ENCODE results near the gene VPS36. TPM values are rescaled to one million over a fixed set of nuclear protein-coding genes. Genes with fewer than 3 reads are reported as not detected.
A peak's percentile ranks its signal among the peaks of the same experiment; 100 is the strongest.

VPS36 gene
- total and polyA plus RNA-seq, 2 of the 13 experiments (the other 11 are each of a cell fraction or from before 2014, with no cell fraction given) = 17.2 to 22.4 TPM

- no peak for TF ChIP-seq ZSCAN5A (CRISPR knock-in tag; IDR thresholded peaks at IDR 0.05; ENCODE audit: borderline replicate concordance)
- TF ChIP-seq, protein P1, sequence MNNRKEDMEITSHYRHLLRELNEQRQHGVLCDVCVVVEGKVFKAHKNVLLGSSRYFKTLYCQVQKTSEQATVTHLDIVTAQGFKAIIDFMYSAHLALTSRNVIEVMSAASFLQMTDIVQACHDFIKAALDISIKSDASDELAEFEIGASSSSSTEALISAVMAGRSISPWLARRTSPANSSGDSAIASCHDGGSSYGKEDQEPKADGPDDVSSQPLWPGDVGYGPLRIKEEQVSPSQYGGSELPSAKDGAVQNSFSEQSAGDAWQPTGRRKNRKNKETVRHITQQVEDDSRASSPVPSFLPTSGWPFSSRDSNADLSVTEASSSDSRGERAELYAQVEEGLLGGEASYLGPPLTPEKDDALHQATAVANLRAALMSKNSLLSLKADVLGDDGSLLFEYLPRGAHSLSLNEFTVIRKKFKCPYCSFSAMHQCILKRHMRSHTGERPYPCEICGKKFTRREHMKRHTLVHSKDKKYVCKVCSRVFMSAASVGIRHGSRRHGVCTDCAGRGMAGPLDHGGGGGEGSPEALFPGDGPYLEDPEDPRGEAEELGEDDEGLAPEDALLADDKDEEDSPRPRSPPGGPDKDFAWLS (CRISPR knock-in tag; IDR thresholded peaks at IDR 0.05; ENCODE audit: borderline replicate concordance) = no peak
- no peak for TF ChIP-seq SIX4 (CRISPR knock-in tag; IDR thresholded peaks at IDR 0.05)
- TF ChIP-seq NFATC3 (CRISPR knock-in tag; IDR thresholded peaks at IDR 0.05) = no peak
- TF ChIP-seq ZSCAN21 (CRISPR knock-in tag; IDR thresholded peaks at IDR 0.05; ENCODE audit: borderline replicate concordance) = no peak
- TF ChIP-seq PLRG1 (conservative IDR thresholded peaks at IDR 0.05) = no peak
Observed at GRCh38 chr13:52406629-52407028, 43.8 kb downstream of the VPS36 start (continued).

DNA sequence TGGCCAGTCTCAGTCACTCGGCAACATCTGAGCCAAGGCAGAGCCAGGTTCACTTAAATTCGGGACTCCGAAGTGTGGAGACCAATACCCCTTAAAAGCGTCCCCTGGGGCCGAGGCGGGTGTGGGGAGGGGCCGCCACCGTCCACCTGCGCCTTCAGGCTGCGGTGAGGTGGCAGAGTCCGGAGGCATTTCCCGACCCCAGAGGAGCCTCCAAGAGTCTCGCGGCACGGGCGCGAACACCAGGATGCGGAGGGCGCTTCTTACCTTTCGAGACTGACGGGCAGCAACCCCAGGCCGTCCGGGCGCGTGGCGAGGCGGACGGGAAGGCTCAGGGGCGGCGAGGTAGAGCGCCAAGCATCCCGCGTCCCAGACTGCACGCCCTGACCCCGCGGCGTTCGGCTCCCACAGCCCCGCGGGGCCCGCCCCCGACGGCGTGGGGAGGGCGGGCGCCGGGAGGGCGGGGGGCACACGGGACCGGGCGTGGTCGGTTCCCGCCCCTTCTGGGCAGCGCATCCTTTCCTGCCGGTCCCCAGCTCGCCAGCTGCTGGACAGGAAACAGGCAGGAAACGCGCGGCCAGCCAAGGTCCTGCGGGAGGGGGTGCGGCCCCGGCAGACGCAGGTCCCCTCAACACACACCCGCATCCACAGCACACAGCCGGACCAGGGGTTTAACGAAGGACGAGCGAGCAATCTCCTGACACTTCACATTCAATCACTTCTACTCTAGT, 44.5 kb downstream of the VPS36 start, which contains the start of gene THSD1:
Gene THSD1, minus strand, starts transcription at position 406 of the 728 bp plus-strand sequence. CDS start 3,572 bp downstream, outside the sequence.
- ChIA-PET CTCF (ENCODE audit: low intra/inter-chr PET ratio, low total read pairs) (no interaction called here), POLR2A (no interaction called here)
- Histone ChIP-seq H3K36me3 (replicated peaks in 1 of 2; ENCODE audit: control insufficient read depth in 1 of 2, insufficient read depth in 2 of 2, low read length in 2 of 2) (no peaks in the 10 kb centered on the region), H4K20me1 (ENCODE audit: insufficient read depth, low read length) (no peaks in the 10 kb centered on the region), H3K27me3 (ENCODE audit: control insufficient read depth in 1 of 2, insufficient read depth in 2 of 2, low read length in 2 of 2) (peaks cover 2 to 19% of the 10 kb centered on the region in 2 experiments), H3K79me2 (ENCODE audit: insufficient read depth, low read length) (no peaks in the 10 kb centered on the region), H3K4me3 (replicated peaks in 1 of 3; ENCODE audit: insufficient read depth in 1 of 3, low read depth in 2 of 3, low read length in 3 of 3) (peak within 1 kb of the TSS in 1 of 3 experiments; percentile 51; a peak in 2 of 6 replicates), H3K9me3 (ENCODE audit: low read length) (no peaks in the 10 kb centered on the region), H3K4me1 (ENCODE audit: insufficient read depth, low read length) (0 out of 2 replicates have a peak, but pooled peaks cover 7% of the 10 kb centered on the region), H3K9ac (ENCODE audit: insufficient read depth, low read depth, low read length) (no peak within 1 kb of the TSS), H3K27ac (ENCODE audit: extremely low read length, insufficient read depth, low read length) (no peak within 1 kb of the TSS), H2AFZ (ENCODE audit: low read length) (no peak within 1 kb of the TSS), H3K4me2 (ENCODE audit: low read depth, low read length) (peak within 1 kb of the TSS; percentile 59)
- 16% methylated on average over 18 of the region's 68 CpGs for WGBS (ENCODE audit: low lambda C conversion rate)
- intact Hi-C loops (cut with micrococcal nuclease; ENCODE audit: unreplicated experiment) (no loop called here), in situ Hi-C loops (cut with HindIII; ENCODE audit: extremely low pct_ligation_motif_present, low pct_unique_long_range_greater_than_20kb) (no loop called here)
- peak; percentile 83 for ATAC-seq
- FAIRE-seq = no peak
- DNase-seq (ENCODE audit: low spot score) = no peak
- no TSS peak for BruUV-seq (replicated peaks)
- peak; percentile 37; the same call in 1 of the 2 replicates for TF ChIP-seq ZNF687 (CRISPR knock-in tag; IDR thresholded peaks at IDR 0.05)
- peak; percentile 36; the same call in 1 of the 2 replicates for TF ChIP-seq KDM2A (CRISPR knock-in tag; IDR thresholded peaks at IDR 0.05; ENCODE audit: borderline replicate concordance, low read depth)
- no peak for TF ChIP-seq ZC3H13 (CRISPR knock-in tag; IDR thresholded peaks at IDR 0.05)
- TF ChIP-seq ASH2L (IDR thresholded peaks at IDR 0.05; ENCODE audit: insufficient read length, low read depth, low read length) = no peak
- no peak for TF ChIP-seq ZKSCAN5 (CRISPR knock-in tag; IDR thresholded peaks at IDR 0.05)
- TF ChIP-seq ZNF777 (CRISPR knock-in tag; IDR thresholded peaks at IDR 0.05) = peak; percentile 56; the same call in 1 of the 2 replicates
- TF ChIP-seq, protein P2, sequence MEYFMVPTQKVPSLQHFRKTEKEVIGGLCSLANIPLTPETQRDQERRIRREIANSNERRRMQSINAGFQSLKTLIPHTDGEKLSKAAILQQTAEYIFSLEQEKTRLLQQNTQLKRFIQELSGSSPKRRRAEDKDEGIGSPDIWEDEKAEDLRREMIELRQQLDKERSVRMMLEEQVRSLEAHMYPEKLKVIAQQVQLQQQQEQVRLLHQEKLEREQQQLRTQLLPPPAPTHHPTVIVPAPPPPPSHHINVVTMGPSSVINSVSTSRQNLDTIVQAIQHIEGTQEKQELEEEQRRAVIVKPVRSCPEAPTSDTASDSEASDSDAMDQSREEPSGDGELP (IDR thresholded peaks at IDR 0.05; ENCODE audit: borderline replicate concordance, low read depth) = no peak

Data from HepG2 (cell line).